ENCODE measurements around the gene TNS3. TPM values are rescaled to one million over a fixed set of nuclear protein-coding genes. Genes with fewer than 3 reads are reported as not detected.

Gene TNS3
- total RNA-seq, 1 donor from 2014 or later, result 120 TPM

DNA sequence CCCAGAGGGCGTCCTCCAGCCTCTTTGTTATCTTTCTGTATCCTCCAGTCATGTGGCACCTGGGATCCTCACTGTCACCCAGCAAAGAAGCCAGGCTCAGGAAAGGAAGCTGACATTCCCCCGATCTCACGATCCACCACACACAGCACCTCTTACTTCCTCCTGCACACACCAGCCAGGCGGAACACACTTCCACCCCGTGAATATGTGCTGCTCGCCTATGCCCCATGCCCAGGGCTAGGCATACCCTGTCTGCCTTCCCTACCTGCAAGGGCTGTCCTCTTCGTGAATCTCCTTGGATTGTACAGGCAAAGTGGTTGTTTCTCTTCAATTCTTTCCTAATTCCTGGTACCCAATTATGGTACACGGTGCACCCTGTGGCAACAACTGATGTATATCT, 191.0 kb downstream of the TNS3 start:
- TF ChIP-seq, protein P1, sequence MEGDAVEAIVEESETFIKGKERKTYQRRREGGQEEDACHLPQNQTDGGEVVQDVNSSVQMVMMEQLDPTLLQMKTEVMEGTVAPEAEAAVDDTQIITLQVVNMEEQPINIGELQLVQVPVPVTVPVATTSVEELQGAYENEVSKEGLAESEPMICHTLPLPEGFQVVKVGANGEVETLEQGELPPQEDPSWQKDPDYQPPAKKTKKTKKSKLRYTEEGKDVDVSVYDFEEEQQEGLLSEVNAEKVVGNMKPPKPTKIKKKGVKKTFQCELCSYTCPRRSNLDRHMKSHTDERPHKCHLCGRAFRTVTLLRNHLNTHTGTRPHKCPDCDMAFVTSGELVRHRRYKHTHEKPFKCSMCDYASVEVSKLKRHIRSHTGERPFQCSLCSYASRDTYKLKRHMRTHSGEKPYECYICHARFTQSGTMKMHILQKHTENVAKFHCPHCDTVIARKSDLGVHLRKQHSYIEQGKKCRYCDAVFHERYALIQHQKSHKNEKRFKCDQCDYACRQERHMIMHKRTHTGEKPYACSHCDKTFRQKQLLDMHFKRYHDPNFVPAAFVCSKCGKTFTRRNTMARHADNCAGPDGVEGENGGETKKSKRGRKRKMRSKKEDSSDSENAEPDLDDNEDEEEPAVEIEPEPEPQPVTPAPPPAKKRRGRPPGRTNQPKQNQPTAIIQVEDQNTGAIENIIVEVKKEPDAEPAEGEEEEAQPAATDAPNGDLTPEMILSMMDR (IDR thresholded peaks at IDR 0.05; ENCODE audit: unreplicated experiment), result no peak
- Mint-ChIP-seq H3K27ac (no peak overlapping the region), H3K4me1 (ENCODE audit: low read depth) (peaks cover 7% of the 10 kb centered on the region), H3K9me3 (ENCODE audit: low read depth) (no peaks in the 10 kb centered on the region), H3K4me3 (ENCODE audit: low read depth) (no peak overlapping the region), H3K36me3 (ENCODE audit: insufficient read depth) (peaks cover 30% of the 10 kb centered on the region), H3K27me3 (no peaks in the 10 kb centered on the region)
- DNase-seq (ENCODE audit: low spot score, unreplicated experiment), result no peak

DNA sequence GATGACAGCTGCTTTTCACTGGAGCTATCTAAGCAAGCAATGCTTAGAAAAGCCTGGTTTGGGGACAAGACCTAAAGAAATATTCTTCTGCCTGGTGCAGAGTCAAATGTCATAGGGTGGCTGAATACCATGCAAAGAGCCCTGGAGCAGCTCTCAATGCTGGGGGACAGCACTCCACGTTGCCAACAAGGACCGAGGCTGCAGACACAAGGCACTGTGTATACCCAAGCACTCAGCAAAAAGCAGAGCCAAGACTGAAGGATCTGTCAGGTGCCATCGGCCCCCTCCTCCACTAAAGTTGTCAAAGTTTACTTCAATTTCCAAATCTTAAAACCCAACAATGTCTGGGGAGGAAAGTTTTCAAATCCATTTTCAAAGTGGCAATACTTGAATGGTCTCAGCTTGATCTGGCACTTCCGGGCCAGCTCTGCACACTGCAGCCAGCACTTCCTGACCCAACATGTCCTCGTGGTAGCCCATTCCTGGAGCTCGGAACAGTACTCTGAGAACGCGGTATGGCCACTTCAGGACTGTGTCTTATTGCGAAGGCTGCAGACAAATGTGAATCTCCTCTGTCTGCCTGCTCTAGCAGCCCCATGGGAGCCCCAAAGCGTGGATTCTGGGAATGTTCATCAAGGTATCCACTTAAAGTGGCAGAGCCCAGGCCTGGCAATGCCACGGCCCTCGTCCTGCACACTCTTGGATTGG, 191.8 kb downstream of the TNS3 start:
- peaks cover 15% of the 10 kb centered on the region for H3K4me1 Mint-ChIP-seq (ENCODE audit: low read depth)
- H3K27me3 Mint-ChIP-seq, result no peaks in the 10 kb centered on the region
- TF ChIP-seq, protein P1 (IDR thresholded peaks at IDR 0.05; ENCODE audit: unreplicated experiment), result no peak
- H3K36me3 Mint-ChIP-seq (ENCODE audit: insufficient read depth), result peaks cover 25% of the 10 kb centered on the region
- DNase-seq (ENCODE audit: low spot score, unreplicated experiment), result no peak
- H3K27ac Mint-ChIP-seq, result no peak overlapping the region
- H3K9me3 Mint-ChIP-seq (ENCODE audit: low read depth), result no peaks in the 10 kb centered on the region
- H3K4me3 Mint-ChIP-seq (ENCODE audit: low read depth), result no peak overlapping the region

DNA sequence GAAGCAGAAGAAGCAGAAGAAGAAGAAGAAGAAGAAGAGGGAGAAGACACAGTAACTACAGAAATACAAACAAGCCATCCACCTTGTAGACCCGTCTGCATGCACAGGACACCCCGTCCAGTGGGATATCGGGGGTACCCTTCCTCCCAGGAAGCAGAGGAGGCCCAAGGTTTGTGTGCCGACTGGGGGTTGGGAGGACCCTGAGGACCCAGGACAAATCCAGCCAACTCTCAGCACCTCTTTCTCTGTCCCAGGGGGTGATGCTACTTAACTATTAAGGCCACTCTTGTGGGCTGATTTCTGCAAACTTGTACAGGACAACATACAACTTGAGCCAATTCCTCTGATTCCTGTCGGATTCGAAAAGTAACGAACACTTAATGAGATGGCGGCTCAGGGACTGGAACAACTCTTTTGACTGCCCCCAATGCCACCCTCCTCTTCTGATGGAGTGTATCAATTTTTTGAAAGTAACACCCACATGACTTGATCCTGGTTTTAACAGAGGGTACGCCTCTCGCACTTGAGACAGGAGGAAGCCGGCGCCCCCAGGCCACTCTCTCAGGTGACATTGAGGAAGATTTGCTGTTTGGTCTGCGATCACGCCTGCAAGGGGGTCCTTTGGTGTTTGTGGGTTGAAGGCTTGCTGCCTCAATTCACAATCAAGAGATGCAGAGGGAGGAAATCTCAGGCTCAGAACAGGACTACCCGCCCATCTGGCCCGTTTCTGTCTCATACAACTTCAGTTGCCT, 192.6 kb downstream of the TNS3 start:
- Mint-ChIP-seq H3K27me3 (no peaks in the 10 kb centered on the region), H3K4me3 (ENCODE audit: low read depth) (no peak overlapping the region), H3K9me3 (ENCODE audit: low read depth) (no peaks in the 10 kb centered on the region), H3K4me1 (ENCODE audit: low read depth) (peaks cover 23% of the 10 kb centered on the region), H3K36me3 (ENCODE audit: insufficient read depth) (peaks cover 27% of the 10 kb centered on the region), H3K27ac (no peak overlapping the region)
- TF ChIP-seq, protein P1 (IDR thresholded peaks at IDR 0.05; ENCODE audit: unreplicated experiment), result no peak
- no peak for DNase-seq (ENCODE audit: low spot score, unreplicated experiment)

DNA sequence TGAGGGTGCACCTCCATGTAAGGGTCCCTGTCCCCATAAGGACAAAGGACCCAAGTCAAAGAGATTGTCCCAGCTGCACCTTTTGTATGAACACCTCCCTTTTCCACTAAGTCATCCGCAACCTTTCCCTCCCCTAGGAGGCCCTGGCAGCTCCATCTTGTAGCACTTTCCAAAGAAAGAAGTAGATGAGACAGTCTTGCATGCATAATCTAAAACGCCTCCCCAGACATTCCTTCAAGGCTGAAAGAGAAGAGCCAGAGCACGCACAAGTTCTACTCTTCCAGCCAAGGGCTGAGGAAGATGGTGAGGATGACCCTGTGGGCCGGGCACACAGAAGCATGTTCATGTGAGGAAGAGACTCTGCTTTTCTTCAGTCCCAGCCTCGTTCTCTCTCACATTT, 194.4 kb downstream of the TNS3 start:
- H3K27ac Mint-ChIP-seq, result no peak overlapping the region
- no peak overlapping the region for H3K4me3 Mint-ChIP-seq (ENCODE audit: low read depth)
- H3K36me3 Mint-ChIP-seq (ENCODE audit: insufficient read depth), result peaks cover 26% of the 10 kb centered on the region
- no peaks in the 10 kb centered on the region for H3K27me3 Mint-ChIP-seq
- peaks cover 34% of the 10 kb centered on the region for H3K4me1 Mint-ChIP-seq (ENCODE audit: low read depth)
- DNase-seq (ENCODE audit: low spot score, unreplicated experiment), result no peak
- TF ChIP-seq, protein P1 (IDR thresholded peaks at IDR 0.05; ENCODE audit: unreplicated experiment), result no peak
- no peaks in the 10 kb centered on the region for H3K9me3 Mint-ChIP-seq (ENCODE audit: low read depth)

DNA sequence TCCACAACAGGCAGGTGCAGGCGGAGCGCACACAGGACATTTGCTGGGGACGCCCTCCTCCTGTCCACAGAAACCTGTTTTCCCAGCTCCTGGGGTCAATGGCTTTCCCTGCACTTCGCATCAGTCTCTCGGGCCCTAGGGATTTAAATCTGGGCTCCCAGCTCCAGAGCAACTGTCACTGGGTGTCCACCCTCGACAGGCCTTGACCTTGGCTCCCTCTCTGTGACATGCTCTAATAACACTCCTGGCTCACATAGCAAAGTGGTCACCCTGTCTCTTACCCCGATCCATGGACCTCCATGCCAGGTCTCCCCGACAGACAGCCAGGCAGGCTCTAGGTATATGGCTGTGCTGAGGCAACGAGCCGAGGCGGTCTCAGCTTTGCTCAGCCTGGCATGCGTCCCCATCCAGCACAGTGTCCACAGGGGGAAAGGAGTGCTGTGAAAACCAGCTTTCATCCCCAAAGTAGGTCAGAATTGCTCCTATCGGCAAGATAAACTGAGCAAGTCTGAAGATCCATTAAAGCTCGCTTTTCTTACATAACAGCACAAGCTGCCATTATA, 195.6 kb downstream of the TNS3 start:
- no peak overlapping the region for H3K4me3 Mint-ChIP-seq (ENCODE audit: low read depth)
- no peak for DNase-seq (ENCODE audit: low spot score, unreplicated experiment)
- H3K9me3 Mint-ChIP-seq (ENCODE audit: low read depth), result no peaks in the 10 kb centered on the region
- peak overlapping the region; percentile 76 for H3K27ac Mint-ChIP-seq
- H3K36me3 Mint-ChIP-seq (ENCODE audit: insufficient read depth), result peaks cover 23% of the 10 kb centered on the region
- TF ChIP-seq, protein P1 (IDR thresholded peaks at IDR 0.05; ENCODE audit: unreplicated experiment), result no peak
- peaks cover 46% of the 10 kb centered on the region for H3K4me1 Mint-ChIP-seq (ENCODE audit: low read depth)
- no peaks in the 10 kb centered on the region for H3K27me3 Mint-ChIP-seq

Measured in progenitor cell of endocrine pancreas (in vitro differentiated cells).